H1 (cell line): ENCODE data around the gene PDE3A. TPM values are rescaled to one million over a fixed set of nuclear protein-coding genes. Genes with fewer than 3 reads are reported as not detected.

Experiments
- KDM1A ChIP-seq: fragments of 200-600, 300-600 bp; sonication (generic); IDR thresholded peaks from 2 replicates; pipeline ENCODE4 v1.7.1; 2016; ENCODE audit warnings: mild to moderate bottlenecking, low read length, borderline replicate concordance
- NANOG ChIP-seq: IDR thresholded peaks from 2 replicates; pipeline ENCODE4 v1.6.1; 2011; ENCODE audit warnings: low read length, low read depth, mild to moderate bottlenecking, inconsistent platforms; ENCODE audit not compliant: insufficient read depth, poor library complexity, severe bottlenecking
- SIN3A ChIP-seq, 2 experiments: IDR thresholded peaks in 1 of 2; conservative IDR thresholded peaks in 1 of 2; 2 replicates each; pipeline ENCODE4 v1.6.1; 2011 to 2012; ENCODE audit warnings: low read length in 2 of 2, improper control_type of control experiment in 1 of 2, low read depth in 1 of 2, mild to moderate bottlenecking in 1 of 2
- TAF7 ChIP-seq: optimal IDR thresholded peaks from 2 replicates; pipeline ENCODE3; 2011; ENCODE audit warnings: low read depth, mild to moderate bottlenecking, inconsistent platforms, low read length, moderate library complexity, borderline replicate concordance
- TEAD4 ChIP-seq: IDR thresholded peaks from 2 replicates; pipeline ENCODE4 v1.6.1; 2012; ENCODE audit warnings: low read depth, low read length, inconsistent platforms, mixed read lengths
- polyA plus RNA-seq, 7 experiments: library from polyadenylated mRNA; depleted of rRNA in 3 of 7; stranded (reverse) in 5 of 7; unstranded in 2 of 7; fragments of >200 nt in 5 of 7; fragments of 200-250 nt in 2 of 7; gene quantifications; 1 replicate in 5 of 7; 2 replicates in 1 of 7; 4 replicates in 1 of 7; pipeline versions ENCODE4 v1.2.1 to v1.2.3, GENCODE V29; 2011 to 2013; ENCODE audit warnings: missing spikeins in 2 of 7, mixed read lengths in 2 of 7
- total RNA-seq: library from RNA; stranded (reverse); fragmentation: NEBNext Ultra II Directional; extraction: Animal tissue kit (Norgen Biotek cat#: 25700); gene quantifications from 2 replicates; pipeline ENCODE4 v1.2.1, GENCODE V29; 2021

PDE3A gene
- total and polyA plus RNA-seq, 2 of the 8 experiments (the other 6 are each of a cell fraction or from before 2014, with no cell fraction given) = 1.4 to 3.4 TPM

- no peak for TF ChIP-seq NANOG
- TF ChIP-seq TEAD4 = no peak
- no peak for TF ChIP-seq SIN3A (conservative IDR thresholded peaks at IDR 0.05 in 1 of 2, IDR thresholded peaks at IDR 0.05 in 1 of 2; ENCODE audit: low read depth in 1 of 2, low read length in 2 of 2)
- TF ChIP-seq KDM1A = no peak
- no peak for TF ChIP-seq TAF7
These were observed 187.4 kb downstream of the PDE3A start (continued) for GRCh38 chr12:20555771-20556170.
